ENCODE data around the gene TAS2R10.

GRCh38 chr12:10853776-10854175 is 27.6 kb upstream of the TAS2R10 start:
- TF ChIP-seq, protein P1, sequence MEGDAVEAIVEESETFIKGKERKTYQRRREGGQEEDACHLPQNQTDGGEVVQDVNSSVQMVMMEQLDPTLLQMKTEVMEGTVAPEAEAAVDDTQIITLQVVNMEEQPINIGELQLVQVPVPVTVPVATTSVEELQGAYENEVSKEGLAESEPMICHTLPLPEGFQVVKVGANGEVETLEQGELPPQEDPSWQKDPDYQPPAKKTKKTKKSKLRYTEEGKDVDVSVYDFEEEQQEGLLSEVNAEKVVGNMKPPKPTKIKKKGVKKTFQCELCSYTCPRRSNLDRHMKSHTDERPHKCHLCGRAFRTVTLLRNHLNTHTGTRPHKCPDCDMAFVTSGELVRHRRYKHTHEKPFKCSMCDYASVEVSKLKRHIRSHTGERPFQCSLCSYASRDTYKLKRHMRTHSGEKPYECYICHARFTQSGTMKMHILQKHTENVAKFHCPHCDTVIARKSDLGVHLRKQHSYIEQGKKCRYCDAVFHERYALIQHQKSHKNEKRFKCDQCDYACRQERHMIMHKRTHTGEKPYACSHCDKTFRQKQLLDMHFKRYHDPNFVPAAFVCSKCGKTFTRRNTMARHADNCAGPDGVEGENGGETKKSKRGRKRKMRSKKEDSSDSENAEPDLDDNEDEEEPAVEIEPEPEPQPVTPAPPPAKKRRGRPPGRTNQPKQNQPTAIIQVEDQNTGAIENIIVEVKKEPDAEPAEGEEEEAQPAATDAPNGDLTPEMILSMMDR (IDR thresholded peaks at IDR 0.05) = no peak
- TF ChIP-seq EP300 (IDR thresholded peaks at IDR 0.05) = no peak

Measured in esophagus muscularis mucosa (tissue), 3 donors.